GM12878 (cell line): Measurements from ENCODE around the gene ABCA9.

ENCODE experiments used
- CTCF ChIP-seq, 3 experiments: IDR thresholded peaks in 2 of 3; conservative IDR thresholded peaks in 1 of 3; 2 replicates each; pipeline ENCODE4 v1.5.1; 2011; ENCODE audit warnings: low read depth in 3 of 3, low read length in 3 of 3, mild to moderate bottlenecking in 3 of 3, control low read depth in 2 of 3, moderate library complexity in 2 of 3, inconsistent platforms in 1 of 3, mixed read lengths in 1 of 3; ENCODE audit not compliant: control insufficient read depth in 2 of 3, insufficient read depth in 1 of 3; ENCODE audit errors: extremely low read depth in 1 of 3
- E2F8 ChIP-seq: fragments of 450-650 bp; IDR thresholded peaks from 2 replicates; pipeline ENCODE4 v1.6.1; 2018; ENCODE audit warnings: mild to moderate bottlenecking, low read depth, moderate library complexity; ENCODE audit not compliant: partially characterized antibody
- EP300 ChIP-seq, 2 experiments: fragments of 150-350 bp in 1 of 2; IDR thresholded peaks; 2 replicates each; pipeline ENCODE4 v1.6.1; 2011 to 2012; ENCODE audit warnings: low read depth in 2 of 2, low read length in 2 of 2, borderline replicate concordance in 1 of 2, improper control_type of control experiment in 1 of 2, inconsistent platforms in 1 of 2; ENCODE audit not compliant: control insufficient read depth in 1 of 2
- FOXM1 ChIP-seq: IDR thresholded peaks from 2 replicates; pipeline ENCODE4 v1.6.1; 2012; ENCODE audit warnings: low read depth, mild to moderate bottlenecking, inconsistent platforms, low read length, moderate library complexity
- HDGF ChIP-seq: fragments of 450-650 bp; IDR thresholded peaks from 2 replicates; pipeline ENCODE4 v1.6.1; 2016; ENCODE audit warnings: antibody characterized with exemption
- POLR2A ChIP-seq: IDR thresholded peaks from 2 replicates; pipeline ENCODE4 v1.6.1; 2011; ENCODE audit warnings: low read depth, mild to moderate bottlenecking, low read length
- REST ChIP-seq: IDR thresholded peaks from 2 replicates; pipeline ENCODE4 v1.6.1; 2012; ENCODE audit warnings: mild to moderate bottlenecking, low read depth, low read length

- no peak for TF ChIP-seq HDGF
- TF ChIP-seq REST: no peak
- TF ChIP-seq EP300 (IDR thresholded peaks at IDR 0.05; ENCODE audit: borderline replicate concordance in 1 of 2, control insufficient read depth in 1 of 2, low read depth in 2 of 2, low read length in 2 of 2): no peak
- no peak for TF ChIP-seq E2F8
- TF ChIP-seq POLR2A: no peak
- TF ChIP-seq CTCF (IDR thresholded peaks at IDR 0.05 in 2 of 3, conservative IDR thresholded peaks at IDR 0.05 in 1 of 3; ENCODE audit: control insufficient read depth in 2 of 3, extremely low read depth in 1 of 3, insufficient read depth in 1 of 3, low read depth in 3 of 3, low read length in 3 of 3): no peak
- TF ChIP-seq FOXM1: no peak
Observed at GRCh38 chr17:69015631-69016030, 45.1 kb downstream of the ABCA9 start.
